CD4-positive, alpha-beta T cell treated with Interleukin-17A for 4 hours (primary cell): ENCODE measurements around the gene SPACA7.

Source experiments
- DNase-seq: peaks from one replicate; pipeline ENCODE4 v3.0.0-alpha.2; 2020; ENCODE audit warnings: mixed read lengths

The SPACA7 gene

GRCh38 chr13:112448621-112449544 lies 72.7 kb downstream of the SPACA7 start:
- DNase-seq: no peak

- DNase-seq: no peak
These were observed 73.4 kb downstream of the SPACA7 start for GRCh38 chr13:112449545-112449930.

GRCh38 chr13:112450118-112450903 lies 74.2 kb downstream of the SPACA7 start:
- DNase-seq: no peak

- no peak for DNase-seq
These were observed 74.7 kb downstream of the SPACA7 start for GRCh38 chr13:112450904-112451240.

- DNase-seq: no peak
These were observed 75.6 kb downstream of the SPACA7 start for GRCh38 chr13:112451512-112452379.

GRCh38 chr13:112452380-112453206 lies 76.4 kb downstream of the SPACA7 start:
- DNase-seq: no peak

GRCh38 chr13:112453207-112453829 lies 77.2 kb downstream of the SPACA7 start:
- DNase-seq: no peak

GRCh38 chr13:112453874-112454647 lies 77.9 kb downstream of the SPACA7 start:
- DNase-seq: no peak

- DNase-seq: no peak
These were observed 78.6 kb downstream of the SPACA7 start for GRCh38 chr13:112454648-112455334.

GRCh38 chr13:112455476-112456059 lies 79.4 kb downstream of the SPACA7 start:
- no peak for DNase-seq

- no peak for DNase-seq
These were observed 80.2 kb downstream of the SPACA7 start for GRCh38 chr13:112456138-112457056.

GRCh38 chr13:112457081-112457480 lies 80.9 kb downstream of the SPACA7 start:
- no peak for DNase-seq

- DNase-seq: no peak
These were observed 81.3 kb downstream of the SPACA7 start for GRCh38 chr13:112457485-112457884.

- no peak for DNase-seq
These were observed 86.3 kb downstream of the SPACA7 start for GRCh38 chr13:112462408-112462807.

GRCh38 chr13:112464720-112465119 lies 88.6 kb downstream of the SPACA7 start:
- DNase-seq: no peak

- DNase-seq: no peak
These were observed 89.3 kb downstream of the SPACA7 start for GRCh38 chr13:112465251-112466131.
